Tibial nerve (tissue), 4 donors: Measurements from ENCODE around the gene LIPM.

Source experiments
- CTCF ChIP-seq, 5 experiments: fragments of 200-600 bp in 3 of 5; fragments of 450-650 bp in 2 of 5; sonication (generic) in 3 of 5; IDR thresholded peaks; one replicate each; pipeline ENCODE4 v1.5.1; 2016 to 2019; ENCODE audit warnings: antibody characterized with exemption in 5 of 5, mild to moderate bottlenecking in 3 of 5, moderate library complexity in 2 of 5
- EP300 ChIP-seq, 2 donors: sonication (generic); formaldehyde crosslinking; IDR thresholded peaks; one replicate each; pipeline ENCODE4 v1.6.1; 2017; ENCODE audit warnings: antibody characterized with exemption in 2 of 2, mild to moderate bottlenecking in 1 of 2
- POLR2A ChIP-seq, 2 donors: fragments of 450-650 bp; IDR thresholded peaks; one replicate each; pipeline ENCODE4 v1.6.1; 2017; ENCODE audit warnings: antibody characterized with exemption in 2 of 2, mild to moderate bottlenecking in 2 of 2, moderate library complexity in 2 of 2

GRCh38 chr10:88850712-88851111 is 48.2 kb downstream of the LIPM start:
- TF ChIP-seq CTCF (IDR thresholded peaks at IDR 0.05) (no peak), EP300 (IDR thresholded peaks at IDR 0.05) (no peak), POLR2A (IDR thresholded peaks at IDR 0.05) (no peak)
